ENCODE measurements around the gene CARD11.

The CARD11 gene

DNA sequence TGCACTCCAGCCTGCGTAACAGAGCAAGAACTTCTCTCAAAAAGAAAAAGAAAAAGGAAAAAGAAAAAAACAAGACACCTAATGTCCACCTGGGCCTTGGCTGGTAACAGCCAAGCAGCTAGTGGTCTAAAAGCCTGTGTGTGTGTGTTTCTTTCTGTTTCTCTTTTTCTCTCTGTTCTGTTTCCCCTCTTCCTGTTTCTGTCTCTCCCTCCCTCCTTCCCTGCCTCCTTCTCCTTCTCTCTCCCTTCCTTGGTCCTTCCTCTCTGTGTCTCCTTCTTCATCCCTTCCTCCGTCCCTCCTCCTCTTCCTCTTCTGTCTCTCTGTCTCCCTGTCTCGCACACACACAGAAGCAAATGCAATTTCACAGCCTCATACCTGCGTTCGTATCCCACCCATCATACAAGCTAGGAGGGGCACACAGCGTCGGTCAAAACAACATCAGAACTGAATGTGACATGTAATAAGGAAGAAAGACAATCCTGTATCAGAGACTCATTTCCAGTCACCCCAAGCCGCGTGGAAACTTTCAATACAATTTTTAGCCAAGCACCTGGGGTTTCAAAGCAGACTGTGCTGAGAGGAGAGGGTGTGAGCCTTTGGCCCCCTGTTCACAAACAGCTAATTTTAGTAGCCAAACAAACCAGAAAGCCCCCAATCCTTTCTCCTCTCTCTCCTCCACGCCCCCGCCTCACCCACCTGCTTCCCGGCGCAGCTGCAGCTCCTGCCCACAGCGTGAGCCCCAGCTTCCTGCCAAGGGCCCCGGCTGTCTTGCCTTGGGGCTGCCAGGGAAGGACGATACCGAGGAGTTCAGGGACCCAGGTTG lies 149.3 kb downstream of the CARD11 start:
- peak; percentile 37 for DNase-seq

DNA sequence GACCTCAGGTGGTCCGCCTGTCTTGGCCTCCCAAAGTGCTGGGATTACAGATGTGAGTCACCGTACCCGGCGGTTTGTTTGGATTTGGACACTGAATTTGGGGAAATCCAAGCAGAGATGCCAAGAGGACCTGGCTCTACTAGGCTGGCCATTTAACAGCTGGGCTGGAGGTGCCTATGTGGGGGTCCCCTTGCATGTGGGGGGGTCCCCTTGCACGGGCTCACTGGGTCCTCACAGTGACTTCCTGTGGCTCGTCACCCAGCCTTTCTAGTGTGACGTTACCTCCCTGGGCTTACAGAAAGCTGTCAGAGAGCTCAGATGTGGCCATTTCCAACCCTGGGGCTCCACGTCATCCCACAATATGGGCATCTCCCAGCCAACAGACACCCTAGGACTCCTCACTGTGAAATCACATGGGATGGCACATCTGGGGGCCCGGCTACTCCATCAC lies 150.2 kb downstream of the CARD11 start:
- peak; percentile 3 for DNase-seq

DNA sequence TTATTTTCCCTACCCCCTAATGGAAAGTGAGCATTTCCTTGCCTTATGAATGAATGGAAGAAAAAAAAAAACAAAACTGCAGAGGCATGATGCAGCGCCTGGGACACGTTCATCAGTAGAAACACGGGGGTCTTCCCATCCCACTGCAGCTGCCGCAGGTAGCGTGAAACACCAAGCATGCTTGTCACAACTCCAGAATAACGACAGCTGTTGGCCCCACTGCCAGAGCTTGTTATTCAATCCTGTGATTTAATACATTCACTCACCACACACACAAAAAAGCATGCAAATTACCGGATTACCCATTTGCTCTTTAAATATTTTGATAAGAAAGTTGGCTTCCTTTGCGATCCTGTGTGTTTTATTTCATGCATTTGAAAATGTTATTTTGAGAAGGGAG lies 151.1 kb downstream of the CARD11 start:
- no peak for DNase-seq

DNA sequence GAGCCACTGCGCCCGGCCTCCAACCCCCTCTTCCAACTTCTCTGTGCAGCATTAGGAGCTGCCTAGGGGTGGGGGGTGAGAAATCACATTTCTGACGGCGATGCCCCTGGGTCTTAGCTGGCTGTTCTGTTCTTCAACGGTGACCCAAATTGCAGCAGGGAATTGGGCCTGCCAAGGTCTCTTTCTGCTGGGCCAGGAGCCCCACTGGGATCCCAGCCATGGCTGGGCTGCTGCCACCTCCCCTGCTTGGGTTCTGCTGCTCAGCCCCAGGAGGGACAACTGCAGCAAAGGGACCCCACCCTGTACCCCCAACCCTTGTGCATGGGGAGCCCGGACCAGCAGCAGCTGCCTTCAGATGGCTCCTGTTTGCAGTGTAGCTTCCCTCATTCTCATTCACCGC lies 155.9 kb downstream of the CARD11 start:
- DNase-seq: no peak

DNA sequence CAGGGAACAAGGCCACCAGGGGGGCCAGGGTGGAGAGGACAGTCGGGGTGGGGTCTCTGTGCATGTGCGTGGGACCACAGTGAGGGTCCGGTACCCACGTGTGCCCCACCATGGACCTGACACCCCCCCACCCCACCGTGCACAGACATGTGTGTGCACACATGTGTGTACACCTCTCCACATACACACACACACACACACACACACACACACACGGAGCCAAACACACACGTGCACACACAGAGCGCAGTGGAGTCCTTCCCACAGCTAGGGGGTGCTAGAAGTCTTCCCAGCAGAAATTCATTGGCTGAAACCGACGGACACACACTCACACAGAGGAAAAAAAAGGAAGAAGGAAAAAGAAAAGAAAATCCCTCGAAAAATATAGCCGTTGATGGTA lies 156.8 kb downstream of the CARD11 start:
- DNase-seq: peak; percentile 62

DNA sequence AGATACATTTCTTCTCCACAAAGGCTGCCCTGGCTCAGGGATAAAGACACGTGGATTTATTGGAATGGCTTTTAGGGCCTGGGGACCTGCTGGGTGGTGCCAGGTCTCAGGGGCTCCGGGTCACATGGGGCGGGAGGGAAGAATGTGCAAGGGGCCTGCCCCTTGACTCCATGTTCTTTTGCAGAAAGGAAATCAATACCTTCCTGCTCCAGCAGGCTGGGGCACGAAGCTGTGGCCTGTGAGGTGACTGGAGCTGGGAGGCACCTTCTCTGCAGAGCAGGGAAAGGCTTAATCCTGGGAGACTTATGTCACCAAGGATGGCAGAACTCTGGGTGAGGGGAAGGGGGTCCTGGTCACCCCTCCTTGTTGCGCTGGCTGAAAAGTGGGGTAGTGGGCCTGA lies 157.3 kb downstream of the CARD11 start:
- DNase-seq: no peak

DNA sequence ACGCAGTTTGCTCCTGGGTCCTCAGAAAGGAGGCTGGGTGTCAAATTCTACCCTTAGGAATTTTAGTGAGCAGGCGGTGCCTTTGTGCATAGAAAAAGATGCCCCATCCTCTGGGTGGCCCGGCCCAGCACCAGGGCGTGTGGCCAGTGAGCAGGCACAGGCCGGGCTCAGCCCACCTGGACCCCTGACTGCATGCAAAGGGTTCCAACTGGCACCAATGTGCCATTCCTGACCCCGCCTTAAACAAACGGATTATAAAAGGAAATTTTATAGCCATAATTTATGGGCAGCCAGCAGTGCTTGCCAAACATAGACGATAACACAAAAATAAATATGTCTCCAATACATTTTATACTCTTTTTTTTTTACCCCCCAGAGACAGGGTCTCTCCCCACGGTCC lies 159.5 kb downstream of the CARD11 start:
- no peak for DNase-seq

DNA sequence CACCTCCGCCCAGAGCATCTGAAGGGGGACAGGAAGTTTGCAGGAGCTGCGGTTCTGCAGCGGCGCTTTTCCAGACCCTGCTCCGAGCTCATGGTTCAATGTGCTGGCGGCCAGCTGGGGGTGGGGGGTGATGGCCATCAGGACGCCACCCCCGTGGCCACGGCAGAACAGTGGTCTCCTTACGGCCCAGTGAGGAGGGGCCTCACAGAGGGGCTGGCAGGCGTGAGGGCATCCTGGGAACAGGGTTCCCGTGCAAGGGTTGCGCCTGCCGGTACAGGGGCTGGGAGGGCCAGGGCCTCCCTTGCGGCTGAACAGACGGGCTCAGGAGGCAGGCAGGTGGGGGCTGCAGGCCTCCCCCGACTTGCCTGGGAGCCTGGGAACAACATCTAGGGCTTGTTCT lies 160.6 kb downstream of the CARD11 start:
- DNase-seq: no peak

DNA sequence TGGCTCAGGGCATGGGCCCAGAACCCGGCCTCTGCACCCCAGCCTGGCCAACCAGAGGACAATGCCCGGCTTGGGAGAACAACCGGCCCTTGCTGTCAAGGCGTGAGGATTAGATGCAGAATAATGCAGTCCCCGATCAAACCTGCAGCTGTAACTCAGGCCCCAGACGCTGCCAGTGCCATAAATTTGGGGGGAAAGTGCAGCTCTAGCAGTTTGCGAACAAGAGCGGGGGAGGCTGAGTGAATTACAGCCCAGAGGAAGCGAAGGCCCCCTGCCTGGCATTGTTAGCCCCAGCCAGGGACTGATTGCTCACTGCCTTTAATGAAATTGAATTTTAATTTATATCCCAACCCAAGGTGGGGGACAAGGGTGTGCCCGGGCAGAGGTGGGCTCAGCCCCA lies 161.6 kb downstream of the CARD11 start:
- DNase-seq: no peak

DNA sequence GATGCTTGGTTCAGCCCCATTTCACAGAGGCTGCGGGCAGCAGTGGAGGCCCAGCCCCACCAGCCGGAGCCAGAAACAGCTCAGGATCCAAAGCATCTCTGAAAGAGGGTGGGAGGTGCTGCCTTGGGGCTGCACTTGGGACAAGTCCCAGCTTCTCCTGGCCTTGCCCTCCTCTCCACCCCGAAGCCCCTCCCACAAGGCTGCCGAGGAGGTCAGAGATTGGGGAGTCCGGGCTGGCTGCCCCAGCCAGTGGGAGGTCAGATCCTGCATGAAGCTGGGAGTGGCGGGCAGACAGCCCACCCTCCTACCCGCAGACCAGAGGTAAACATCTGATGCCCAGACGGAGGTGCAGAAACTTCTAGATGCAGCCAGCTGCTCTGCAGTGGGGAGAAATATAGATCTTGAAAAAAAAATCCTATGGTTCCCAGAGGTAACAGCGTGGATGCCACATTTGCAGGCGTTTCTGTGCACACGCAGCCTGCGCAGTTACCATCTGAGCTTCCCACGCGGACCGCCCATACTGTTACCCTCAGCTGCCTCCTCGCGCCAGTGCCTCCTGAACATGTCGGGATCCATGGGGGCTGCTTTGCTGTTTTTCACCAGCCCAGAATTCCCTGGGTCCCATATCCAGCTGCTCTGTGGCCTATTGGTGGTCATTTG lies 162.7 kb downstream of the CARD11 start:
- DNase-seq: no peak

DNA sequence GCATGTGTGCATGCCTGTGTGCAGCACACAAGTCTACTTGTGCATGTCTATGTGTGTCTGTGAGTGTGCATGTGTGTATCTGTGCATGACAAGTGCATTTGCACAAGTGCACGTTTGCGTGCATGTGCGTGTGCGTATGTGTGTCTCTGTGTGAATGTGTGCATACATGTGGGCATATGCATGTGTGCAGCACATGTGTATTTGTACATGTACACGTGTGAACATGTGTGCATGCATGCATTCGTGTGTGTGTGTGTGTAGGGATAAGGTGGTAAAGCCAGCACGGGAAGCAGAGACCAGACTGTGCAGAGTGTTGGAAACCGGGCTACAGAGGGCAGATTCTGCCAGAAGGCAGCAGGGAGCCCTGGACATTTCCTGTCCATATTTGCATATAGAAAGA lies 163.6 kb downstream of the CARD11 start:
- no peak for DNase-seq

DNA sequence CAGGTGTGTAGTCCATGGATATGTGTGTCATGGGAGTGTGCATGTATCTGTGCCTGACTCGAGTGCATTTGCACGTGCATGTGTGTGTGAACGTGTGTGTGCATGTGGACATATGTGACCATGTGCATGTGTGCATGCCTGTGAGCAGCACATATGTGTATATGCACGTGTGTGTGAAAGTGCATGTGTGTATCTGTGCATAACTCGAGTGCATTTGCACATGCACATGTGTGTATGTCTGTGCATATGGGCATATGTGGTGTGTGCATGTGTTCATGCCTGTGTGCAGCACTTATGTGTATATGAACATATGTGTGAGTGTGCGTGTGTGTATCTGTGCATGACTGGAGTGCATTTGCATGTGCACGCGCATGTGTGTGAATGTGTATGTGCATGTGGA lies 164.3 kb downstream of the CARD11 start:
- no peak for DNase-seq

DNA sequence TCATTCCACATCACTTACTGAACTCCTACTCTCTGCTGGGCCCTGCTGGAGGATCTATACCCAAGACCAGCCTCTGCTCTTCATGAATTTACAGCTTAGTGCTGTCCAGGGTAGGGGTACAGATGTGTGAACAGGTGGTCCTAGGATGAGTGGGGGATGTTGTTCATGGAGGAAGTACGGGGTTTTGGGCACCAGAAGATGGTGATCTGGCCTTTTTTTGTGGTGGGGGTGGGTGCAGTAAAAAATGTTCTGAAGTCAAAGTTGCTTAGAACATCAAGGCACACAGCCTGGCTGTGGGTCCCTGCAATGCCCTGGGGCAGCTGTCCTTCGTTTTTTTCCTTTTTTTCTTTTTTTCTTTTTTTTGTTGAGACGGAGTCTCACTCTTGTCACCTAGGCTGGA lies 165.4 kb downstream of the CARD11 start:
- no peak for DNase-seq

DNA sequence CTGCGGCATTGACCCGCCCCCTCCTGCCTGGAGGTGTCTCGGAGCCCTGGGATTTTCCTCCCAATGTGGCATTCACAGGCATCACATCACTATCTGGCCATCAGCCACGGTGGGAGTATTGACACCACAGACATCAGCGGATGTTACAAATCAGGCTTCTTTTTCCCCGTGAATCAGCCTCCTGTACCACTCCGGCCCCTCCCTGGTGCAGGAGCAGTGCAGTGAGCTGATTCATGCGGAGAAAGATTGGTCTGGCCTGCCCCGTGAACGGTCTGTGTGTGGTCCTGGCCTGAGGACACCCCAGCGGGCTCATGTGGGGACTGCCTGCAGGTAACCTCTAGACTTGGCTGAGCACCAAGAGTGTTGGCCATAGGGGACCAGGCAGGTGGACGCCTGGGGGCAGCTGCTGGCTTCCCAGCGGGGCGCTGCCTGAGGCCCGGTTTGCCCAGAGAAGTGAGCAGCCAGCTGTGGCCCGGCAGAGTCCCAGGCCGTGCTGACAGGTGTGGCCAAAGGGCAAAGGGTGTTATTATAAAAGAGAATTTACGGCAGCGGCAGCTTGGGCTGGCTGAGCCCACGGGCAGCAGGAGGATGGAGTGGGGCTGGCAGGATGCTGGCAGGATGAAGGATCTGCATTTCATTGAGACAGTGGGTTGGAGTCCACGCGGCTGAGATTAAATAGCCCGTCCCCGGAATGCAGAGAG lies 167.5 kb downstream of the CARD11 start:
- no peak for DNase-seq

DNA sequence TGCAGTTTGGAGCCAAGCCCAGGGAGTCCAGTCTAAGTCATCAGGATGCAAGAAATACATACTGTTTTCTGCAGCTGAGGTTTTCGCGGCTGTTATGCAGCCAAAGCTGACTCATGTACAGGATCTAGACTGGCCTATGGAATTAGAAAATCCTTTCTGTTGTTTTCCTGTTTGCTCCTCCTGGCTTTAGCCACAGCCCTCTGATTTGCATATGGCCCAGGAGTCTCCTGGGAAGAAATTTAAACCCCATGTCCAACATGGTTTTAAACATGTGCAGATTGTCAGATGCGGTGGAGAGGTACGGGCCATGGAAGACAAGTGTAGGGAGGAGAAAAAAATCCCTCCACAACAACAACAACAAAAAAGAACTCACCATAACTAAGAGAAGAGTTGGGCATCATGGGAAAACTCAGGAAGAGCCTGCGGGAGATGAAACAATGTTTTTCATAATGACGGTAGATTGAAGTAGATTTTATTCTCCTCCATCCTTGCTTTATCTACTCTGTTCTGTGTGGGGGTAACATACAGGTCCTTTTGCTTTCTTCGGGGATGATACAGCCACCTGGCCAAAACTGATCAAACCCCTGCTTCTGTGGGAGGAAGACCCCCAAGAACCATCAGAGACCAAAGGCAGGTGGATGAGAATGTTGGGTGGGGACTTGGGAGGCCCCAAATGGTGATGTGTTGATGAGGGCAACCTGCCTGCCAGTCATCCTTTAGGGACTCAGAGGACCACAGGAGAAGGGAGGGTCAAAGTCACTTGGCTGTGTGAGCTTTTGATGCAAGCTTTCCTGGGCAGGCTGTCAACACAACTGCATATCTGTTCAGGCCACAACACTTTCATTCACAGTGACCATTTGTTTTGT lies 169.7 kb downstream of the CARD11 start:
- no peak for DNase-seq

DNA sequence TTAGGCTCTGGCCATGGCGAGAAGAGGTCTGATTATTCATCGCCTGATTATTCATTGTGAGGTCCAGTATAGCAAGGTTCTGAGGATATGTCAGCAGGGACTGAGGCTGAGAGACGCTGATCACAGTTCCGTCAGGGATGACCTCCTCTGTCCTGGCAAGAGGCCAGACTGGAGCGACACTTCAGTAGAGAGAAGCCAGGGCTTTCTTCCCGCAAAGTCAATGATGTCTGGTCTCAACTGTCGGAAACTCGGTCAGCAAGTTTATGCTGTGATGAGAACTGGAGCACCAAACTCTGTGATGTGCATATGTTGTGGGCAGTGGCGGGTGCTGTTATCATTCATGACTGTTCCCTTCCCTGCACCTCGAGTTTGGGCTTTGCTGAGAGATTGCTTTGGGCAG lies 170.5 kb downstream of the CARD11 start:
- DNase-seq: no peak

DNA sequence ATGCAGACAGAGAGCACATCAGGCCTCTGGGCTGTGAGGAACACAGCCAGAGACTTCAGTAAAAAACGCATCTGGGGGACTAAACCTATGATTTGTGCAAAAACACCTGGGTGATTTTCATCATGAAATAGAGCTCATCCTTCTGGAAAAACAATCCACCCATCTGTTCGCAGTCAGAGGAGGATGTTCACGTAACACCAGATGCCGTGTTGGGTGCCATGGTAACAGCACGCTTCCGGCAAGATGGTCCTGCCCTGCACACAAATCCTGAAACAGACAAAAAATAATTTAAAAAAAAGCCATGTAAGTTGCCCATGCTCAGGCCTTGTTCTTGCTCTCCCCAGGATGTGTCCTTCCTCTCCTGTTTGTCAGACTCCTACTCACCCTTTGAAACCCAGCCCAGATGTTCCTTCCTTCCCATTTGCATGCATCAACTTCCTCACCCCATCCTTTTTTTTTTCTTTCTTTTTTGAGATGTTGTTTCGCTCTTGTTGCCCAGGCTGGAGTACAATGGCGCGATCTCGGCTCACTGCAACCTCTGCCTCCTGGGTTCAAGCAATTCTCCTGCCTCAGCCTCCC lies 171.3 kb downstream of the CARD11 start:
- no peak for DNase-seq

DNA sequence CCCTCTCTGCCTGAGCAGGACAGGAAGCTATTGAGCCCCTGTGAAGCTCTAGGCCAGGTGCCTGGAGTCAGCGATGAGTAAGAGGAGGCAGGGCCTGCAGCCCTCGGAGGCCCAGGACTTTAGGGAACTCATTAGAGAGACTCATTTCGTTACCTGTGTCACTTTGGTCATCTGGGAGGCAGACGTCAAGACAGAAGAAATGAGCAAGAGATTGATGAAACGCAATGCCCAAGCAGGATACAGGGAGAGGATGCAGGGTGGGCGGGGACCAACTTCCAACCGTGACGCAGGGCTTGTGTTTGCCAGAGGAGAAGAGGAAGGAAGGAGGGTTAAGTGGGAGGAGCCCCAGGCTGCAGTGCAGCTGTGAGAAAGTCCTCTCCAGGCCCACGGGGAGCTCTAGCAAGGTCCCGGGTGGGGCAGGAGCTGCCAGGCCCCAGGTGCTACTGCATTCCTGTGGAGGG lies 173.2 kb downstream of the CARD11 start:
- peak; percentile 69 for DNase-seq

DNA sequence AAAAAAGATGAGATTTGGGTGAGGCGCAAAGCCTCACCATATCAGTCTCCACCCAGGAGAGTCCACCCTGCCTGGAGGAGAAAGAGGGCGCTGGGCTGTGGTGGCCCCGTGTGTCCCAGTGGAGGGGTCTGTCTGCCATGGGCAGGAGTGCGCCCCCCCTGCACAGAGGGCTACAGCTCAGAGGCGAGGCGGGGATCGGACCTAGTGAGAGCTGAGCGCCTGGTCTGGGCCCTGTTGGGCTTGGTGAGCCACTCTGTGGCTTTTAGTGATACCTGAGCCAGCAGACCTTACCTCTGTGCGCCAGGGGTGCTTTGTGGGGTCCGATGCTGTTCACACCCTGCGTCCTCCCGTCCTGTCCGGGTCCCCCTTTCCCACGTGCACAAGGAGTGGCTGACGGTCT lies 173.7 kb downstream of the CARD11 start:
- DNase-seq: no peak

DNA sequence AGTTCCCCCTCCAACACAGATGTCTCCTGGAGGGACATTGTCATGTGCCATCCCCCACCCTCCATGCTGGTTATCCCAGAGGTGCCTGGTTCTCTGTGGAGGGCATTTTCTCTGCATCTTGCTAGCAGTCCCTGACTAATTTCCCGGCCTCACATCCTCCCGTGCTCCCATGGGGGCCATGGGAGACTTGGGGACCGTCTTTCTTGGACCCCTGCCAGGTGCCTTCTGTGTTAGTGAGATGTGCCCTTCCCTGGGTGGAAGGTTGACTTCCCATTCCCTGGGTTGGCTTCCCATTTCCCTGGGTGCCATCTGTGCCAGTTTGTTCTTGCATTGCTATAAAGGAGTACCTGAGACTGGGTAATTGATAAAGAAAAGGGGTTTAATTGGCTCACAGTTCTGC lies 177.1 kb downstream of the CARD11 start:
- DNase-seq: no peak

DNA sequence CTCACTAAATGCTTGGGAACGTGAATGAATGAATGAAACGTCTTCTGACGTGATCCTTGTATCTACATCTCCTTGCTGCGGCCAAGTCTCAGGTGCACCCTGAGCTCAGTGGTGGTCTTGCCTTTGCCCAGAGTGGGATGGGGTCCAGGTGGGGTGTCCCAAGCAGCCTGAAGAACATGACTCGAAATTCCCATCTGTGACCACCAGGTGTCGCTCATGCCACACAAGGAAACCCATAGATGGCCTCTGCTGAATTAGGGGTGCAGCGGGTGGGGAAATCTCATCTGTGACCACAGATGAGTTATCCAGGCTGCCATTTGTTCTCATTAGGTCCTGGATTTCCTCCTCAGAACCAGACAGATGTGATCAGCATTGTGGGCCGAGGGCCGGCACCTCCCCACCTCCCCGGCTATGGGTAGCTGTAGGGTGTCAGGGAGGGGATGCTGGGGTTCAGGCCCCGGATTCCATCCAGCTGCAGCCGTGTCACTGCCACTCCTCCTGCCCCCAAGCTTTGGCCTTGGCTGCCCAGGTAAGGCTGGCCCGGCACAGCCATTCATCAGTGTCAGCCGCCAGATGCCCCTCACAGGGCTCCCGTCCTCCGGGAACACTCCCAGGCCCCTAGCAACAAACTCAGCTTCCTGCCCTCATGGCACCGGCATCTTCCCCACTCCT lies 178.5 kb downstream of the CARD11 start:
- peak; percentile 65 for DNase-seq
